PC-9 (cell line): ENCODE results near the gene SOX10. TPM values are rescaled to one million over a fixed set of nuclear protein-coding genes. Genes with fewer than 3 reads are reported as not detected.

Source experiments
- BruUV-seq: library from RNA; stranded (reverse); fragments of 400-500 nt; replicated peaks from 2 replicates; lab custom pipeline; 2021; lab: Mats Ljungman, UMichigan
- CTCF ChIA-PET: fragments of 300-600 bp; sonication (Branson Sonifier 250); formaldehyde crosslinking; loops from one replicate; lab custom pipeline; 2022; ENCODE audit warnings: antibody characterized with exemption; lab: Charles Lee
- POLR2A ChIA-PET: fragments of 300-600 bp; sonication (Branson Sonifier 250); formaldehyde crosslinking; loops from one replicate; lab custom pipeline; 2022; ENCODE audit warnings: antibody characterized with exemption; ENCODE audit not compliant: unreplicated experiment; lab: Charles Lee
- DNase-seq, 2 experiments: peaks; one replicate each; pipeline versions ENCODE4 v3.0.0 to v3.0.0-alpha.2; 2015 to 2022; ENCODE audit warnings: mixed read lengths in 1 of 2
- H2AFZ ChIP-seq: fragments of 200-600 bp; sonication (generic); 2 replicates; pipeline ENCODE4 v1.8.1; 2017; ENCODE audit warnings: antibody characterized with exemption
- H3F3A ChIP-seq: fragments of 200-600 bp; sonication (generic); 2 replicates; pipeline ENCODE4 v1.8.1; 2017; ENCODE audit warnings: antibody characterized with exemption, mild to moderate bottlenecking, low read depth; ENCODE audit not compliant: insufficient read depth
- H3K27ac ChIP-seq: fragments of 200-600 bp; sonication (generic); 2 replicates; pipeline ENCODE4 v1.6.1; 2016; ENCODE audit warnings: mixed run types
- H3K27me3 ChIP-seq: fragments of 200-600 bp; sonication (generic); 2 replicates; pipeline ENCODE4 v1.6.1; 2016; ENCODE audit warnings: low read depth, mixed run types; ENCODE audit not compliant: insufficient read depth
- H3K36me3 ChIP-seq: fragments of 200-600 bp; sonication (generic); 2 replicates; pipeline ENCODE4 v1.6.1; 2016; ENCODE audit warnings: low read depth, mixed run types
- H3K4me1 ChIP-seq: fragments of 200-600 bp; sonication (generic); replicated peaks from 2 replicates; pipeline ENCODE4 v1.6.1; 2016; ENCODE audit warnings: mixed run types; ENCODE audit not compliant: insufficient read depth
- H3K4me2 ChIP-seq: fragments of 200-600 bp; sonication (generic); 2 replicates; pipeline ENCODE4 v1.6.1; 2017; ENCODE audit warnings: mixed run types
- H3K4me3 ChIP-seq: fragments of 200-600 bp; sonication (generic); 2 replicates; pipeline ENCODE4 v1.6.1; 2016; ENCODE audit warnings: mixed run types
- H3K79me2 ChIP-seq: fragments of 200-600 bp; sonication (generic); 2 replicates; pipeline ENCODE4 v1.6.1; 2017; ENCODE audit warnings: low read depth, mixed run types
- H3K9me2 ChIP-seq: fragments of 200-600 bp; sonication (generic); 2 replicates; pipeline ENCODE4 v1.8.1; 2017; ENCODE audit warnings: mild to moderate bottlenecking; ENCODE audit not compliant: insufficient read depth
- H3K9me3 ChIP-seq: fragments of 200-600 bp; sonication (generic); 2 replicates; pipeline ENCODE4 v1.8.1; 2016; ENCODE audit warnings: low read depth; ENCODE audit not compliant: insufficient read depth
- H4K20me1 ChIP-seq: fragments of 200-600 bp; sonication (generic); 2 replicates; pipeline ENCODE4 v1.8.1; 2017; ENCODE audit not compliant: insufficient read depth
- EZH2 ChIP-seq: fragments of 200-600 bp; sonication (generic); IDR thresholded peaks from 2 replicates; pipeline ENCODE4 v1.8.0; 2017; ENCODE audit warnings: antibody characterized with exemption, low read depth
- intact Hi-C: fragments of 100-400 bp; cut with micrococcal nuclease; formaldehyde crosslinking; loops from one replicate; pipeline ENCODE4 v1.10.0; 2022; ENCODE audit not compliant: unreplicated experiment
- total RNA-seq: library from RNA; stranded (reverse); gene quantifications from 2 replicates; pipeline ENCODE4 v1.2.3, GENCODE V29; 2021
- TF ChIP-seq, protein P1 (sequence below): fragments of 200-600 bp; sonication (generic); conservative IDR thresholded peaks from 2 replicates; pipeline ENCODE4 v1.6.1; 2017; ENCODE audit warnings: mixed run types, antibody characterized with exemption, mild to moderate bottlenecking, moderate library complexity

The SOX10 gene
- total RNA-seq, 1 experiment from 2014 or later = not detected

DNA sequence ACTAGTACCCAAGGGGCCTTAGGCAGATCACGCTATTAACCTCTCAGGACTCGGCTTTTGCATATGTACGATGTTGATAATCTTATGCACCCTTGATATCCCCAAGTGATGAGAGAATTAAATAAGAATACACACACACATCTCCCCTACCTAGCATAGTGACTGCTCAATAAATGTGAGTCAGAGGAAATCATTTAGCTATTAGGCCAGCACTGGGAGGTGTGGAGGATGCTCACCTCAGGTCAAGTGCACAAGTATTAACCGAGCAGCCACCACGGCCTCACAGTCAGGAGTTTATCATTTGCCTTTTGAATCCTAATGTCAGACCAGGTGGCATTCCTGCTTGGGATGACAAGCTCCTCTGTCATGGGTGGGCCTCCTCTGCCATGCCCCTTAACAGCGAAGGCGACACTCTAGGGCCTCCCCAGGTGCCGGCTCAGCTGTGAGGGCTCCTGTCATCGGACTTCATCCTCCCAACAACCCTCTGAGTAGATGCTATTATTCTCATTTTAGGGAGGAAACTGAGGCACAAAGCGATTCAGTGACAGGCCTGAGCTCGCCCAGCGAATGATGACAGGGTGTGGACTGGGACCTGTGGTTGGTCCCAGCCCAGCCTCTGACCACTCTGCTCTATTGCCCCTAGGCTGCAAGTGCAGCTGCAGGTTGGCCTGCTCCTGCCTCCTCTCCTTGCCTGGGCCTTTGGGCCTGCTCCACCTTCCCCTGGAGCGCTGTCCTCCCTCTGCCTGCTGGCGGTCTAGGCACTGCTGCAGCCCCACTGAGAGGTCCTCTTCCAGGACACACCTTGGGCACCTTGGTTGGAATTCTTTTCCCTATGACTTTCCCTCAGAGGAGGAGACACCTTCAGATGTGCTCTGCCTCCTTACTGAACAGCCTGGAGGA is 5.0 kb upstream of the SOX10 start:
- ChIA-PET POLR2A (no interaction called here), CTCF (no interaction called here)
- TF ChIP-seq EZH2 = no peak
- TF ChIP-seq, protein P1, sequence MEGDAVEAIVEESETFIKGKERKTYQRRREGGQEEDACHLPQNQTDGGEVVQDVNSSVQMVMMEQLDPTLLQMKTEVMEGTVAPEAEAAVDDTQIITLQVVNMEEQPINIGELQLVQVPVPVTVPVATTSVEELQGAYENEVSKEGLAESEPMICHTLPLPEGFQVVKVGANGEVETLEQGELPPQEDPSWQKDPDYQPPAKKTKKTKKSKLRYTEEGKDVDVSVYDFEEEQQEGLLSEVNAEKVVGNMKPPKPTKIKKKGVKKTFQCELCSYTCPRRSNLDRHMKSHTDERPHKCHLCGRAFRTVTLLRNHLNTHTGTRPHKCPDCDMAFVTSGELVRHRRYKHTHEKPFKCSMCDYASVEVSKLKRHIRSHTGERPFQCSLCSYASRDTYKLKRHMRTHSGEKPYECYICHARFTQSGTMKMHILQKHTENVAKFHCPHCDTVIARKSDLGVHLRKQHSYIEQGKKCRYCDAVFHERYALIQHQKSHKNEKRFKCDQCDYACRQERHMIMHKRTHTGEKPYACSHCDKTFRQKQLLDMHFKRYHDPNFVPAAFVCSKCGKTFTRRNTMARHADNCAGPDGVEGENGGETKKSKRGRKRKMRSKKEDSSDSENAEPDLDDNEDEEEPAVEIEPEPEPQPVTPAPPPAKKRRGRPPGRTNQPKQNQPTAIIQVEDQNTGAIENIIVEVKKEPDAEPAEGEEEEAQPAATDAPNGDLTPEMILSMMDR = no peak
- Histone ChIP-seq H2AFZ (no peak overlapping the region), H3K4me3 (no peak overlapping the region), H3F3A (peaks cover 4% of the 10 kb centered on the region; the same call in 1 of the 2 replicates), H3K36me3 (no peaks in the 10 kb centered on the region), H3K4me1 (no peaks in the 10 kb centered on the region), H3K79me2 (no peaks in the 10 kb centered on the region), H3K27me3 (no peaks in the 10 kb centered on the region), H4K20me1 (no peaks in the 10 kb centered on the region), H3K27ac (no peak overlapping the region), H3K9me2 (no peaks in the 10 kb centered on the region), H3K4me2 (no peak overlapping the region), H3K9me3 (no peaks in the 10 kb centered on the region)
- DNase-seq = no peak
- no TSS peak for BruUV-seq
- intact Hi-C loops = no loop called here

DNA sequence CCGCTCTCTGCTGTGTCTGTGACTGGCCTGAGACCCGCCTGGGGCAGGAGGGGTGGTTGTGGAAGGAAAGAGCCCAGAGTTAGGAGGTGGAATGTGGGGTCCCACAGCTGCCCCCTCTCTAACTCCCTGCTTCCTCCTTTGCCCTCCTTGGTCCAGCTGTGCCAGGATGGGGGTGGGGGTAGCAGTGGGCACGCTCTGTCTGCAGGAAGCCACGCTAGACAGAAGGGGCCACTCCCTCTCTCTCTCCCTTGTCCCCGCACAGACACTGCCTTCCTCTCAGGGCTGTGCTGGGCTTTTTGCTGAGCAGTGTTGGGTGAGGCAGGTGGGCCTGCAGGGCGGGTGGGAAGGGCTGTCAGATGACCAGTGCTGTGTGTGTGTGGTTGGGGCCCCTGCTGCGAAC is 2.0 kb upstream of the SOX10 start:
- Histone ChIP-seq H3K4me2 (no peak overlapping the region), H2AFZ (no peak overlapping the region), H3K27me3 (no peaks in the 10 kb centered on the region), H3K4me3 (no peak overlapping the region), H3K79me2 (no peaks in the 10 kb centered on the region), H3F3A (peaks cover 4% of the 10 kb centered on the region; the same call in 1 of the 2 replicates), H3K36me3 (no peaks in the 10 kb centered on the region), H3K4me1 (no peaks in the 10 kb centered on the region), H3K9me2 (no peaks in the 10 kb centered on the region), H4K20me1 (no peaks in the 10 kb centered on the region), H3K9me3 (no peaks in the 10 kb centered on the region), H3K27ac (no peak overlapping the region)
- CTCF ChIA-PET = no interaction called here
- BruUV-seq = no TSS peak
- TF ChIP-seq, protein P1 = no peak
- TF ChIP-seq EZH2 = no peak
- POLR2A ChIA-PET = no interaction called here
- intact Hi-C loops = no loop called here
- DNase-seq = no peak

DNA sequence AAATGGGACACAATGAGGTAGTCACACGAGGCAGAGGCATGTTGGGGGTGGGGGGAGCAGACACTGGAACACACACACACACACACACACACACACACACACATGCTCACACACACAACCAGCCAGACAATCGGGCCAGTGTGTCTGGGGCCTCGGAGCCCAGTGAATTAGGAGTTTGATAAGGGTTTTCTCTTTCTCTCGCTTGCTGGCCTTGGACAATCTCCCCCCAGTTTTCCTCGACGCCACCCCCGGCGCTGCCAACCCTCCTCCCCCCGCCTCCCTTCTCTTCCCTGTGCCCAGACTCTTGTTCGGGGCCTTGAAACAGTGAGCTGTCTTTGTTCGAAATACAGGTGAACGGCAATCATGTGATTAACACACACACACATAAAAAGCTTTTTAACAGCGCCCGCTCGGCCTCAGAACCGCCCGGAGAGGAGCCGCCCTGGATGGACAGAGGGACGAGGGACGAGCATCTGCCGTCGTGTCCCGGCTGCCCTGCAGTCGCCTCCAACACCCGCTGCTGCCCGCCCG is 1.5 kb upstream of the SOX10 start:
- intact Hi-C loops = no loop called here
- Histone ChIP-seq H3K4me2 (no peak overlapping the region), H3F3A (peaks cover 4% of the 10 kb centered on the region; the same call in 1 of the 2 replicates), H3K36me3 (no peaks in the 10 kb centered on the region), H3K4me3 (no peak overlapping the region), H4K20me1 (no peaks in the 10 kb centered on the region), H3K4me1 (no peaks in the 10 kb centered on the region), H3K9me2 (no peaks in the 10 kb centered on the region), H3K27me3 (no peaks in the 10 kb centered on the region), H3K9me3 (no peaks in the 10 kb centered on the region), H2AFZ (no peak overlapping the region), H3K27ac (no peak overlapping the region), H3K79me2 (no peaks in the 10 kb centered on the region)
- no peak for DNase-seq
- TF ChIP-seq, protein P1 = no peak
- no peak for TF ChIP-seq EZH2
- POLR2A ChIA-PET = no interaction called here
- BruUV-seq = no TSS peak
- CTCF ChIA-PET = no interaction called here
